Daoy (cell line): ENCODE results near the gene TMEM240. TPM values are rescaled to one million over a fixed set of nuclear protein-coding genes. Genes with fewer than 3 reads are reported as not detected.
"Not testable (repeated sequence)": the region's sequence is repeated elsewhere in the genome, so short reads cannot be mapped to it uniquely, and the experiment has no call there.

ENCODE experiments used
- DNase-seq: peaks from one replicate; pipeline ENCODE4 v3.0.0-alpha.2; 2015; ENCODE audit warnings: low read depth
- total RNA-seq: library from RNA; depleted of rRNA; stranded (reverse); fragments of >200 nt; shearing (Covaris generic); gene quantifications from 2 replicates; pipeline ENCODE4 v1.2.3, GENCODE V29; 2014

TMEM240 gene
- total RNA-seq, 1 experiment from 2014 or later: 0.11 TPM

- no peak for DNase-seq
These were observed 599 bp upstream of the TMEM240 start for GRCh38 chr1:1540818-1541628.

DNA sequence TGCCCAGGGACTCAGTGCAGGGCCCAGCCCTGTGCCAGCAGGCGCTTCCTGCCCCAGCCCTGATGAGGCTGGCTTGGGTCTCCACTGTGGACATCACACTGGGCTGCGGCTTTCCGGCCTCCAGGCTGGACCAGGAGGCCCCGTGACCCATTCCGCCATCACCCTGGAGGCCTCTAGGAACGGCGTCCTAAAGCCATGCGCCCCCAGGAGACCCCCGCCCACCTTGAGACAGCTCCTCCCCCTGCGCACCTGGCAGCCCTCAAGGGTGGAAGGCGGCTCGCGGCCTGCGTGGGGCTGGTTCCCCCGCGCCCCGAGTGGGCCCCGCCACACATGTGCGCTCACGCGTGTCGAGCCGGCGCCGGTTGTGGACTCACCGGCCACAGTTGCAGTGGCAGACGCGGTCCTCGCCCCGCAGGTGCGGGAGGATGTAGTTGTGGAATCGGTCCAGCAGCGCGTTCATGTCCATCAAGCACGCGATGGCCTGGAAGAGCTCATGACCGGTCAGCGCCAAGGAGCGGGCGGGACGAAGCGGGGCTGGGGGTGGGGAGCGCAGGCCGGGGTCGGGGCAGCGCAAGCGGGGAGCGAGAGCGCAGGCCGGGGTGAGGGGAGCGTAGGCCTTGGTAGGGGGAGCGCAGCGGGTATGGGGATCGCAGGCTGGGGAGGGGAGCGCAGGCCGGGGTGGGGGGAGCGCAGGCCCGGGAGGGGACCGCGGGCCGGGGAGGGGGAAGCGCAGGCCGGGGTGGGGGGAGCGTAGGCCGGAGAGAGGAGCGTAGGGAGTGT is 924 bp downstream of the TMEM240 start:
- DNase-seq: no peak

DNA sequence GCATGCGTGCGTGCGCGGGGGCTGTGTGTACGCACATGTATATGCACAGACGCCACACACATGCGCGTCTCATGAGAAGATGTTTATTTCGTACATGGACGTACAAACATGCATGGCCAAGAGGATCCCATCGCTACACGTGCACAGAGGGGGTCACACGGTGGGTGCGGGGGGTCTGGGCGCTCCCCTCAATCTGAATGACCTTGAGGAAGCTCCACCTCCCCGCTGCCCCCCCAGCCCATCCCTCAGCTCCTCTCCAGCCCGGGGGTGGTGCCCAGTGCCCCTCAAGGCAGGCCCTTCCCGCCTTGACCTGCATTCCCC is 1.5 kb downstream of the TMEM240 start:
- no peak for DNase-seq

DNA sequence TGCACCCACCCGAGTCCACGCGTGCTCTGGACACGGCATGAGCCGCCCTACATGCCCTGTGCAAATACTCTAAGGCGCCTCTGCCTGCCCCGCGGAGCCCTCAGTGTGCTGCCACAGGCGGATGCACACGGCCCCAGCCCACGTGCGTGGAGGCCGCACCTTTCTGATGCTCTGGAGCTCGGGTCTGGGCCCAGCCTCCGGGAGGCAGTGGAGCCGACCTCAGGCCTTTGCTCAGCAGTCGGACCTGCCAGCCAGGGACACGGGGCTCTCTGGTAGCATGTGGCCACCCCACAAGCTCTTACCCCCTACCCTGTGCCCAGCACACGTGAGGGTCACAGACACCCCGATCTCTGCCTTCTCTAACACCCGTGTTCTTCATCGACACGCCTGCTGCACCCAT is 2.1 kb downstream of the TMEM240 start:
- DNase-seq: no peak

GRCh38 chr1:1537626-1538250 is 2.7 kb downstream of the TMEM240 start:
- DNase-seq: no peak

DNA sequence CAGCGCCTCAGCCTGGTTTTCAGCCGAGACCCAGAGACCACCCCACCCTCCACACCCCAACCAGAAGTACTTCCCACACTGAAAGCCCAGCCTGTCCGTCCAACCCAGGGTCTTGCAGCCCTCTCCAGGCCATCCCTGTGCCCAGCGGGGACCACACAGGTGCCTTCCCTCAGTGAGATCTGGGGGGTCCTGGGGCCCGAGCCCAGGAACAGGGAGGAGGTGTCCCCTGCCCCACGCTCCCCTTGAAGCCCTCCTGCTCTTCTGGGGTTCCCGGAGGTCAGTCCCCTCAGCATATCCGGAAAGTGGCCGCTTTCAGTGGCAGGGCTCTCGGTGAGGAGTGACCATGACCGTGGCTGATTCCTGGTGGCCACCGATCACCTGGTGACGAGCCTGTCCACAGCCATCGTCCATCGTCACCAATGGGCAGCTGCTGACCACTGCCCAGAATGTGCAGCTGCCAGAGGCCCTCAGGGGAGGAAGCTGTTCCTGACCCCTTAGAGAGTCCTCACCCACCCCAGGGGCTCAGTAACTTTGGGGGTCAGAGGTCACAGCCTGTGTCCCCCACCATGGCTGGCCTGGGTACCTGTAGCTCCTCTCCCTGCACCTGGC is 3.4 kb downstream of the TMEM240 start:
- no peak for DNase-seq

DNA sequence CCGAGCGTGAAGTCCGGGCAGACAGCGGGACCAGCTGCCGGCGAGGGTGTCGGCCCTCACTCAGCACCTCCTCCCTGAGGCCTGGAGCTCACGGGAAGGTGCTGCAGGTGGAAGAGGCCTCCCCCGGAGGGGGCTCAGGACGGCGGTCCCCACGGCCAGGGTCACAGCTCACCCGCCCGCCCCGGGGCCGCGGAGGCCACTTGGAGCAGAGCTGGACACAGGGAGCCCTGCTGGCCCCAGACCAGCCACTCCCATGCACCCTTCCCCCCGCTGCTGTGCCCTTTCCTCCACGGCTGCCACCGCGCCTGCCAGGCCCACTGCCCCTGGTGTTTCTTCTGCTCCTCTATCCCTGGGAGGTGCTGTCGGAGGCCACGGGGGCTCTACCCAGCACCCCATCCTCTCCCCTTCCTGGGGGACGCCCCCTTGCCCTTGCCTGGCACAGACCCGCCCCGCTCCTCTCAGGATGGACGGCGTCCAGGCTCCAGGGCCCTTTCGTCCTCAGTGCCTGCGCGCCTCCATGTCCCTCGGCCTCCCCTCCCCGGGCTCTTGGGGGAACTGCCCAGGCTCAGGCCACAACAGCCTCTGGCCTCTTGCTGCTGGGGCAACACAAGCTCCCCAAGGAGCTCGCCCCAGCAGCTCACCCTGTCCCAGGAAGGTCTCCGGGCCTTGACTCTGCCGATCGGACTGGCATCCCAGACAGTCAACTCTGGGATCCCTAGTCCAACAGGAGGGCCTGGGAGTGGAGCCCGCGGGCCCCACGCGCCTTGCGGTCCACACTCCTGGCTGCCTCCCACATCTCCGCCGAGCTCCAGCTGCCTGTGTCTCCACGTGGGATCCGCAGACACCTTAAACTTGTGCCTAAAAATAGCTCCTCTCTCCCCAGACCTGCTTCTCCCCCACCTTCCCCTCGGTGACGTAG is 4.1 kb downstream of the TMEM240 start:
- no peak for DNase-seq

- DNase-seq: no peak
These were observed 5.0 kb downstream of the TMEM240 start for GRCh38 chr1:1535201-1536018.

GRCh38 chr1:1534401-1535154 is 5.8 kb downstream of the TMEM240 start:
- no peak for DNase-seq

GRCh38 chr1:1533894-1534291 is 6.5 kb downstream of the TMEM240 start:
- DNase-seq: not testable (repeated sequence)

GRCh38 chr1:1533176-1533893 is 7.1 kb downstream of the TMEM240 start:
- DNase-seq: not testable (repeated sequence)

GRCh38 chr1:1531947-1532346 is 8.5 kb downstream of the TMEM240 start:
- no peak for DNase-seq

DNA sequence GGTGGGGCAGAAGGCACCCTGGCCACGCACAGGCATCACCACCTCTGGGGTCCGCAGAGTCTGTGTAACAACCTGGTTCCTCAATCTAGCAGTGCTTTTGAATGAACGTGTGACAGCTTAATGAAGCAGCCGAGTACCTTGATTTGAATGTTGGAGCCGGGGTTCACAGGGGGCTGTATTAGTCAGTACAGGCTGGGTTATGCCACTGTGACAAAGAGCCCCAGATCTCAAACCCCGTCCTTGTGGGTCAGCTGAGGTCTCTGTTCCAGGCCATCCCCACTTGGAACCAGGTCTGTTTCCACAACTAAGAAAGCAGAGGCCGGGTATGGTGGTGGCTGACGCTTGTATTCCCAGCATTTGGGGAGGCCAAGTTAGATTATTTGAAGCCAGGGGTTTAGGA is 10.5 kb downstream of the TMEM240 start:
- DNase-seq: no peak

GRCh38 chr1:1529321-1529720 is 11.1 kb downstream of the TMEM240 start:
- DNase-seq: no peak

GRCh38 chr1:1528301-1529267 is 11.8 kb downstream of the TMEM240 start:
- no peak for DNase-seq

DNA sequence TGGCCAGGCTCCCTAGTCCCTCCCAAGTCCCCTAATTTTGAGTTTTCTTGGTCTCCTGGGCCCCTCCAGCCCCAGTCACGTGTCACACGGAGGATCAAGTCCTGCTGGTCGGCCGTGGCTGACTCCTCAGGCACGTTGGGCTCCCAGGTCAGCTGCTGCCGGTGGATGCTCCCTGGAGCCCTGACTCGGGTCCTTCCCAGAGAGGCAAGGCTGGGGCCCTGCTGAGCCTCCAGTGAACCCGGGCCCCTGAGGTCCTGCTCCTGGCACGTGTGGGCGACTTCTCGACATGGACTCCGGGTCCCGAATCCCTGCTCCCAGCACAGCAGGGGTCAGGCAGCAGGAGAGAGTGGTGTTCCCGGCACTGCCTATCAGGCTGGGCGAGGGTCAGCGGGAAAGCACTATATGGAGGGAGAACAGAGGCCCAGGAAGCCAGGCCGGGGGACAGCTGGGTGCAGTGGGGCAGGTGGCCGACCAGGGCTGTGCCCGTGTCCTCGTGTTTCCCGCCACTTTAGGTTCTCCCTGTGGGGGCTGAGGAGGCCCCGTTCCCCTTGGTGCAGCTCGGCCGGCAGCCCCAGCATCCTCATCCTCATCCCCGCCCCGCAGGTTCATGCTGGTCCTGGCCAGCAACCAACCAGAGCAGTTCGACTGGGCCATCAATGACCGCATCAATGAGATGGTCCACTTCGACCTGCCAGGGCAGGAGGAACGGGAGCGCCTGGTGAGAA is 13.2 kb downstream of the TMEM240 start:
- DNase-seq: no peak

DNA sequence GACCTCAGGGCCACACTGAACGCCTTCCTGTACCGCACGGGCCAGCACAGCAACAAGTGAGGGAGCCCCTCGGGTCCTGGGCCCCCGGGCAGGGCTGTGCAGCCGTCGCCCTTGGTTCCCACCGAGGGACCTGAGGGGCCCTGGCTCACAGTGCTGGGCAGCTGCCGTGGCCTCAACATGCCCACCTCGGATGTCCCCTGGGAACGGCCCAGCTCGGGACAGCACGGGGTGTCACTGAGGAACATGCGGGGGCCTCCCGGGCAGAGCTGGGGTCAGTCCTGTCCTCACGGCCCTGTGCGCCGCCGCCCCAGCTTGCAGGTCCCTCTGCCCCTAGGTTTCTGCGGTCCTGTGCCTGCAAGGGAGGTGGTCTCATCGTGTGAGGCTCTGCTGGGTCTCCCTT is 13.9 kb downstream of the TMEM240 start:
- not testable (repeated sequence) for DNase-seq
